ENCODE data around the gene TMEM131L. TPM values are rescaled to one million over a fixed set of nuclear protein-coding genes. Genes with fewer than 3 reads are reported as not detected.

The TMEM131L gene
- total RNA-seq, 1 donor from 2014 or later: 18.6 TPM

GRCh38 chr4:153512162-153512852, 46.1 kb downstream of the TMEM131L start:
- no peak overlapping the region for H3K9ac ChIP-seq (ENCODE audit: low read length)
- Mint-ChIP-seq H3K4me1 (ENCODE audit: low read depth, unreplicated experiment) (peaks cover 25% of the 10 kb centered on the region), H3K4me3 (ENCODE audit: unreplicated experiment) (no peak overlapping the region), H3K27me3 (ENCODE audit: low read depth, unreplicated experiment) (no peaks in the 10 kb centered on the region), H3K9me3 (ENCODE audit: unreplicated experiment) (no peaks in the 10 kb centered on the region), H3K36me3 (ENCODE audit: low read depth, unreplicated experiment) (peaks cover 14% of the 10 kb centered on the region), H3K27ac (ENCODE audit: unreplicated experiment) (peak overlapping the region; percentile 54)
- H3K4me2 ChIP-seq (ENCODE audit: low read length): peak overlapping the region; percentile 28
- no peaks in the 10 kb centered on the region for H3K9me3 ChIP-seq (ENCODE audit: insufficient read depth, low read depth, low read length)
- H3K79me2 ChIP-seq (ENCODE audit: insufficient read depth, low read length): peaks cover 3% of the 10 kb centered on the region
- FAIRE-seq (no peak), DNase-seq (ENCODE audit: low read depth) (no peak)
- H4K20me1 ChIP-seq (ENCODE audit: insufficient read depth, low read length): no peaks in the 10 kb centered on the region
- H3K4me3 ChIP-seq (ENCODE audit: insufficient read depth, low read depth, low read length): no peak overlapping the region
- H3K27me3 ChIP-seq (ENCODE audit: insufficient read depth, low read length): no peaks in the 10 kb centered on the region
- TF ChIP-seq EZH2 (IDR thresholded peaks at IDR 0.05; ENCODE audit: insufficient read depth, low read length): no peak
- TF ChIP-seq, protein P1, sequence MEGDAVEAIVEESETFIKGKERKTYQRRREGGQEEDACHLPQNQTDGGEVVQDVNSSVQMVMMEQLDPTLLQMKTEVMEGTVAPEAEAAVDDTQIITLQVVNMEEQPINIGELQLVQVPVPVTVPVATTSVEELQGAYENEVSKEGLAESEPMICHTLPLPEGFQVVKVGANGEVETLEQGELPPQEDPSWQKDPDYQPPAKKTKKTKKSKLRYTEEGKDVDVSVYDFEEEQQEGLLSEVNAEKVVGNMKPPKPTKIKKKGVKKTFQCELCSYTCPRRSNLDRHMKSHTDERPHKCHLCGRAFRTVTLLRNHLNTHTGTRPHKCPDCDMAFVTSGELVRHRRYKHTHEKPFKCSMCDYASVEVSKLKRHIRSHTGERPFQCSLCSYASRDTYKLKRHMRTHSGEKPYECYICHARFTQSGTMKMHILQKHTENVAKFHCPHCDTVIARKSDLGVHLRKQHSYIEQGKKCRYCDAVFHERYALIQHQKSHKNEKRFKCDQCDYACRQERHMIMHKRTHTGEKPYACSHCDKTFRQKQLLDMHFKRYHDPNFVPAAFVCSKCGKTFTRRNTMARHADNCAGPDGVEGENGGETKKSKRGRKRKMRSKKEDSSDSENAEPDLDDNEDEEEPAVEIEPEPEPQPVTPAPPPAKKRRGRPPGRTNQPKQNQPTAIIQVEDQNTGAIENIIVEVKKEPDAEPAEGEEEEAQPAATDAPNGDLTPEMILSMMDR (IDR thresholded peaks at IDR 0.05; ENCODE audit: insufficient read depth, low read depth, low read length): no peak
- H3K27ac ChIP-seq (ENCODE audit: low read depth, low read length): peak overlapping the region; percentile 86
- no peaks in the 10 kb centered on the region for H3K36me3 ChIP-seq (ENCODE audit: insufficient read depth, low read length)
- peaks cover 27% of the 10 kb centered on the region for H3K4me1 ChIP-seq (ENCODE audit: insufficient read depth, low read length)
- H2AFZ ChIP-seq (ENCODE audit: low read depth, low read length): no peak overlapping the region

GRCh38 chr4:153512952-153513500, 46.9 kb downstream of the TMEM131L start:
- Histone ChIP-seq H3K79me2 (ENCODE audit: insufficient read depth, low read length) (peaks cover 3% of the 10 kb centered on the region), H3K27me3 (ENCODE audit: insufficient read depth, low read length) (no peaks in the 10 kb centered on the region), H3K36me3 (ENCODE audit: insufficient read depth, low read length) (no peaks in the 10 kb centered on the region), H4K20me1 (ENCODE audit: insufficient read depth, low read length) (no peaks in the 10 kb centered on the region), H3K4me2 (ENCODE audit: low read length) (peak overlapping the region; percentile 75), H2AFZ (ENCODE audit: low read depth, low read length) (no peak overlapping the region), H3K4me1 (ENCODE audit: insufficient read depth, low read length) (peaks cover 27% of the 10 kb centered on the region), H3K4me3 (ENCODE audit: insufficient read depth, low read depth, low read length) (peak overlapping the region; percentile 11), H3K9ac (ENCODE audit: low read length) (peak overlapping the region; percentile 6), H3K9me3 (ENCODE audit: insufficient read depth, low read depth, low read length) (no peaks in the 10 kb centered on the region), H3K27ac (ENCODE audit: low read depth, low read length) (peak overlapping the region; percentile 86)
- no peak for FAIRE-seq
- DNase-seq (ENCODE audit: low read depth): peak; percentile 78
- H3K9me3 Mint-ChIP-seq (ENCODE audit: unreplicated experiment): no peaks in the 10 kb centered on the region
- H3K36me3 Mint-ChIP-seq (ENCODE audit: low read depth, unreplicated experiment): peaks cover 11% of the 10 kb centered on the region
- no peaks in the 10 kb centered on the region for H3K27me3 Mint-ChIP-seq (ENCODE audit: low read depth, unreplicated experiment)
- peak overlapping the region; percentile 54 for H3K27ac Mint-ChIP-seq (ENCODE audit: unreplicated experiment)
- H3K4me3 Mint-ChIP-seq (ENCODE audit: unreplicated experiment): no peak overlapping the region
- H3K4me1 Mint-ChIP-seq (ENCODE audit: low read depth, unreplicated experiment): peaks cover 25% of the 10 kb centered on the region
- TF ChIP-seq EZH2 (IDR thresholded peaks at IDR 0.05; ENCODE audit: insufficient read depth, low read length): no peak
- TF ChIP-seq, protein P1 (IDR thresholded peaks at IDR 0.05; ENCODE audit: insufficient read depth, low read depth, low read length): no peak

DNA sequence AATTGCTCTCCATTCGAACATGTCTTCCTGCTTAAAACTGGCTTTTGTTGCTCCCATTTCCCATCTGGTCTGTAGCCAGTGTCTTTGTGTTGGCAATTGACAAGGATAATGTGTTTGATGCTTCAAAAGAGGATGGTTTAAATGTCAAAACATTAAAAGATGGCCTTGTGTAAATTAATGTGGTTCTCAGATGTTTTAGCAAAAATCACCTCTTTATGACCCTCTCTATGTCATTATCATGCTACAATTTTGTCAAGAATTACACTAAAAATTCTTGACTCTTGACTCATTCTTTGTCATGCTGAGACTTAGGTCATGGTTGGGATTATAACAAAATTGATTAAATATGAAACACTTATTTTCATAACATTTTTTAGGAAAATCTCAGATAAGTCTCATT, 47.4 kb downstream of the TMEM131L start:
- Mint-ChIP-seq H3K9me3 (ENCODE audit: unreplicated experiment) (no peaks in the 10 kb centered on the region), H3K4me1 (ENCODE audit: low read depth, unreplicated experiment) (peaks cover 25% of the 10 kb centered on the region), H3K27ac (ENCODE audit: unreplicated experiment) (peak overlapping the region; percentile 82), H3K27me3 (ENCODE audit: low read depth, unreplicated experiment) (no peaks in the 10 kb centered on the region), H3K4me3 (ENCODE audit: unreplicated experiment) (no peak overlapping the region), H3K36me3 (ENCODE audit: low read depth, unreplicated experiment) (peaks cover 9% of the 10 kb centered on the region)
- H3K4me3 ChIP-seq (ENCODE audit: insufficient read depth, low read depth, low read length): peak overlapping the region; percentile 12
- peaks cover 3% of the 10 kb centered on the region for H3K79me2 ChIP-seq (ENCODE audit: insufficient read depth, low read length)
- no peak overlapping the region for H2AFZ ChIP-seq (ENCODE audit: low read depth, low read length)
- TF ChIP-seq EZH2 (IDR thresholded peaks at IDR 0.05; ENCODE audit: insufficient read depth, low read length): no peak
- TF ChIP-seq, protein P1 (IDR thresholded peaks at IDR 0.05; ENCODE audit: insufficient read depth, low read depth, low read length): no peak
- H3K36me3 ChIP-seq (ENCODE audit: insufficient read depth, low read length): no peaks in the 10 kb centered on the region
- H3K9me3 ChIP-seq (ENCODE audit: insufficient read depth, low read depth, low read length): no peaks in the 10 kb centered on the region
- no peaks in the 10 kb centered on the region for H4K20me1 ChIP-seq (ENCODE audit: insufficient read depth, low read length)
- H3K4me2 ChIP-seq (ENCODE audit: low read length): peak overlapping the region; percentile 75
- H3K9ac ChIP-seq (ENCODE audit: low read length): peak overlapping the region; percentile 59
- peaks cover 27% of the 10 kb centered on the region for H3K4me1 ChIP-seq (ENCODE audit: insufficient read depth, low read length)
- no peaks in the 10 kb centered on the region for H3K27me3 ChIP-seq (ENCODE audit: insufficient read depth, low read length)
- peak; percentile 90 for FAIRE-seq
- no peak for DNase-seq (ENCODE audit: low read depth)
- H3K27ac ChIP-seq (ENCODE audit: low read depth, low read length): peak overlapping the region; percentile 86

Measured in astrocyte (in vitro differentiated cells and primary cell).